ENCODE measurements around the gene ELP1. TPM values are rescaled to one million over a fixed set of nuclear protein-coding genes. Genes with fewer than 3 reads are reported as not detected.

ELP1 gene
- total RNA-seq, 1 donor from 2014 or later: 8.8 TPM

- no peaks in the 10 kb centered on the region for H3K4me1 ChIP-seq
- intact Hi-C loops (cut with DNase I): no loop called here
- no peaks in the 10 kb centered on the region for H3K27me3 ChIP-seq
- H3K4me3 ChIP-seq: no peak overlapping the region
- H3K36me3 ChIP-seq: no peaks in the 10 kb centered on the region
- DNase-seq (ENCODE audit: low spot score in 2 of 2): no peak
- H3K27ac ChIP-seq: no peak overlapping the region
- H3K9me3 ChIP-seq: no peaks in the 10 kb centered on the region
- no peak for TF ChIP-seq CTCF (IDR thresholded peaks at IDR 0.05)
These were observed 102.3 kb downstream of the ELP1 start for GRCh38 chr9:108831496-108832178.

GRCh38 chr9:108830272-108830671 lies 103.7 kb downstream of the ELP1 start:
- Histone ChIP-seq H3K9me3 (no peaks in the 10 kb centered on the region), H3K27ac (no peak overlapping the region), H3K4me3 (no peak overlapping the region), H3K4me1 (no peaks in the 10 kb centered on the region), H3K36me3 (no peaks in the 10 kb centered on the region), H3K27me3 (no peaks in the 10 kb centered on the region)
- DNase-seq (ENCODE audit: low spot score in 2 of 2): no peak
- intact Hi-C loops (cut with DNase I): no loop called here
- TF ChIP-seq CTCF (IDR thresholded peaks at IDR 0.05): no peak

GRCh38 chr9:108823829-108824228 lies 110.1 kb downstream of the ELP1 start:
- no peaks in the 10 kb centered on the region for H3K9me3 ChIP-seq
- DNase-seq (ENCODE audit: low spot score in 2 of 2): no peak
- H3K4me1 ChIP-seq: no peaks in the 10 kb centered on the region
- intact Hi-C loops (cut with DNase I): no loop called here
- no peak overlapping the region for H3K4me3 ChIP-seq
- no peak overlapping the region for H3K27ac ChIP-seq
- no peaks in the 10 kb centered on the region for H3K27me3 ChIP-seq
- H3K36me3 ChIP-seq: no peaks in the 10 kb centered on the region
- no peak for TF ChIP-seq CTCF (IDR thresholded peaks at IDR 0.05)

Other genes starting within 250 kb of the ELP1 start
- gene ACTL7B, start 78.1 kb downstream of the ELP1 start, total RNA-seq: not detected
- not detected for gene ACTL7A, start 71.9 kb downstream of the ELP1 start, total RNA-seq
- gene ABITRAM, start 276 bp upstream of the ELP1 start, total RNA-seq: 1.1 TPM
- gene CTNNAL1, start 79.4 kb upstream of the ELP1 start, total RNA-seq: 16.4 TPM
- 49.7 TPM for gene TMEM245, start 185.8 kb upstream of the ELP1 start, total RNA-seq
- gene FRRS1L, start 233.1 kb upstream of the ELP1 start, total RNA-seq: 0.11 TPM

Measured in ascending aorta (tissue), 2 donors.